ENCODE data around the gene PGP.

PGP gene

DNA sequence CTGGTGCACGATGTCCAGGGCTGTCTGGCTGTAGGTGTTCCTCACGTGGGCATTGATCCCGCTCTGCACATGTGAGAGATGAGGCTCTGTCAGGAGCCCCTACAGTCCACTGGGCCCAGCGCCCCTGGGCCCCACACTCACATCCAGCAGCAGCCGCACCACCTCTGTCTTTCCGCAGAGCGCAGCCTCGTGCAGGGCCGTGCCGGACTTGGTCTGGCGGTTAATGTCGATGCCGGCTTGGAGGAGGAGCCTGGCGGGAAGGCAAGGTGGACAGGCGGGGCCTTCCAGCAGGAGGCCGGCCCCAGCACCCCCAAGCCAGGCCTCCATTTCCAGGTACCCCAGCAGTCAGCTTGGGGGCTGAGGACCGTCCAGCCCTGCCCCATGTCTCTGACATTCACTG is 27.4 kb downstream of the PGP start:
- Histone ChIP-seq H3K4me2 (ENCODE audit: low read length) (no peak overlapping the region), H3K27me3 (ENCODE audit: insufficient read depth, low read length) (peaks cover 18% of the 10 kb centered on the region; the same call in 1 of the 2 replicates), H3K9ac (ENCODE audit: low read length) (no peak overlapping the region), H3K4me1 (ENCODE audit: insufficient read depth, low read length, severe bottlenecking) (no peaks in the 10 kb centered on the region), H3F3A (ENCODE audit: insufficient read depth, low read length) (no peaks in the 10 kb centered on the region), H3K36me3 (ENCODE audit: insufficient read depth, low read length) (no peaks in the 10 kb centered on the region), H2AFZ (ENCODE audit: low read length) (no peak overlapping the region), H3K9me2 (ENCODE audit: low read depth, low read length) (no peaks in the 10 kb centered on the region), H3K27ac (ENCODE audit: low read depth, low read length, poor library complexity, severe bottlenecking) (no peak overlapping the region), H3K79me2 (ENCODE audit: insufficient read depth, low read length) (no peaks in the 10 kb centered on the region), H4K20me1 (ENCODE audit: insufficient read depth, low read length) (no peaks in the 10 kb centered on the region), H3K4me3 (ENCODE audit: low read depth, low read length, poor library complexity, severe bottlenecking) (no peak overlapping the region), H3K9me3 (ENCODE audit: low read length) (no peaks in the 10 kb centered on the region)
- TF ChIP-seq EZH2 (IDR thresholded peaks at IDR 0.05; ENCODE audit: borderline replicate concordance, low read length): no peak
- TF ChIP-seq, protein P1, sequence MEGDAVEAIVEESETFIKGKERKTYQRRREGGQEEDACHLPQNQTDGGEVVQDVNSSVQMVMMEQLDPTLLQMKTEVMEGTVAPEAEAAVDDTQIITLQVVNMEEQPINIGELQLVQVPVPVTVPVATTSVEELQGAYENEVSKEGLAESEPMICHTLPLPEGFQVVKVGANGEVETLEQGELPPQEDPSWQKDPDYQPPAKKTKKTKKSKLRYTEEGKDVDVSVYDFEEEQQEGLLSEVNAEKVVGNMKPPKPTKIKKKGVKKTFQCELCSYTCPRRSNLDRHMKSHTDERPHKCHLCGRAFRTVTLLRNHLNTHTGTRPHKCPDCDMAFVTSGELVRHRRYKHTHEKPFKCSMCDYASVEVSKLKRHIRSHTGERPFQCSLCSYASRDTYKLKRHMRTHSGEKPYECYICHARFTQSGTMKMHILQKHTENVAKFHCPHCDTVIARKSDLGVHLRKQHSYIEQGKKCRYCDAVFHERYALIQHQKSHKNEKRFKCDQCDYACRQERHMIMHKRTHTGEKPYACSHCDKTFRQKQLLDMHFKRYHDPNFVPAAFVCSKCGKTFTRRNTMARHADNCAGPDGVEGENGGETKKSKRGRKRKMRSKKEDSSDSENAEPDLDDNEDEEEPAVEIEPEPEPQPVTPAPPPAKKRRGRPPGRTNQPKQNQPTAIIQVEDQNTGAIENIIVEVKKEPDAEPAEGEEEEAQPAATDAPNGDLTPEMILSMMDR (IDR thresholded peaks at IDR 0.05; ENCODE audit: low read length): no peak

DNA sequence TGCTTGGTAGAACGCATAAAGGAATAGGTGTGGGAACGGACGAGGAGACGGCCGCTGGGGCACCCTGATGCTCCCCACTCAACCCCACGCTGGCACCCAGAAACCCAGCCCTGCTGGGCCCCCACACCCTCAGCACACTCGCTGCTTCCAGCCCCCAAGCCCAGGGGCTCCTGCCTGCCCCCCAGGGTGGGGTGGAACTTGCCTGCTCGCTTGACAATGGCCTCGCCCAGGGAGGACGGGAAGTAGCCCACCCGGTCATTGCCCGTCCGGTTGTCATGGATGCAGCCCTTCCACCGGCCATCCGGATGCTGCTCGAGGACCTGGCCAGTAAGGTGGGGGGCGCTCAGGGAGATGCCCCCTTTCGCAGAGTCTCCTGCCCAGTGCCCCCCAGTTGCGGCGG is 28.1 kb downstream of the PGP start:
- no peaks in the 10 kb centered on the region for H3K4me1 ChIP-seq (ENCODE audit: insufficient read depth, low read length, severe bottlenecking)
- H3K4me3 ChIP-seq (ENCODE audit: low read depth, low read length, poor library complexity, severe bottlenecking): no peak overlapping the region
- no peaks in the 10 kb centered on the region for H4K20me1 ChIP-seq (ENCODE audit: insufficient read depth, low read length)

DNA sequence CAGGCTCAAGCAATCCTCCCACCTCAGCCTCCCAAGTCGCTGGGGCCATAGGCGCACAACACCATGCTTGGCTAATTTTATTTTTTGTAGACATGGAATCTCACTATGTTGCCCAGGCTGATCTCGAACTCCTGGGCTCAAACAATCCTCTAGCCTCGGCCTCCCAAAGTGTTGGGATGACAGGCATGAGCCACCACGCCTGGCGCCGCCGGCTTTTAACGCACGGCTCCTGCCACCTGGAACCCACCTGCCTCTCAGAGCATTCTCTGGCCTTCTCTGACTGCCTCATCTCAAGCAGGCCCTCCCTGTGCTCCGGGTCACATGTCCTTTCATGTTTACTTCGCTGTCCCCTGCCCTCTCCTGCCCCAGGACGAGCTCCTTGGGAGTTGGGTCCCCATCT is 28.6 kb downstream of the PGP start:
- Histone ChIP-seq H3K79me2 (ENCODE audit: insufficient read depth, low read length) (no peaks in the 10 kb centered on the region), H3K9ac (ENCODE audit: low read length) (no peak overlapping the region), H3K9me3 (ENCODE audit: low read length) (no peaks in the 10 kb centered on the region), H3F3A (ENCODE audit: insufficient read depth, low read length) (no peaks in the 10 kb centered on the region), H3K27me3 (ENCODE audit: insufficient read depth, low read length) (peaks cover 18% of the 10 kb centered on the region; the same call in 1 of the 2 replicates), H3K27ac (ENCODE audit: low read depth, low read length, poor library complexity, severe bottlenecking) (no peak overlapping the region), H3K9me2 (ENCODE audit: low read depth, low read length) (no peaks in the 10 kb centered on the region), H3K4me1 (ENCODE audit: insufficient read depth, low read length, severe bottlenecking) (no peaks in the 10 kb centered on the region), H3K4me3 (ENCODE audit: low read depth, low read length, poor library complexity, severe bottlenecking) (no peak overlapping the region), H4K20me1 (ENCODE audit: insufficient read depth, low read length) (no peaks in the 10 kb centered on the region), H2AFZ (ENCODE audit: low read length) (no peak overlapping the region), H3K4me2 (ENCODE audit: low read length) (no peak overlapping the region), H3K36me3 (ENCODE audit: insufficient read depth, low read length) (no peaks in the 10 kb centered on the region)
- TF ChIP-seq EZH2 (IDR thresholded peaks at IDR 0.05; ENCODE audit: borderline replicate concordance, low read length): no peak
- TF ChIP-seq, protein P1 (IDR thresholded peaks at IDR 0.05; ENCODE audit: low read length): no peak

More for the DNA sequence above, 28.1 kb downstream of the PGP start:
- no peaks in the 10 kb centered on the region for H3K79me2 ChIP-seq (ENCODE audit: insufficient read depth, low read length)
- no peak overlapping the region for H3K27ac ChIP-seq (ENCODE audit: low read depth, low read length, poor library complexity, severe bottlenecking)
- no peak for TF ChIP-seq EZH2 (IDR thresholded peaks at IDR 0.05; ENCODE audit: borderline replicate concordance, low read length)
- TF ChIP-seq, protein P1 (IDR thresholded peaks at IDR 0.05; ENCODE audit: low read length): no peak
- no peaks in the 10 kb centered on the region for H3F3A ChIP-seq (ENCODE audit: insufficient read depth, low read length)
- H3K36me3 ChIP-seq (ENCODE audit: insufficient read depth, low read length): no peaks in the 10 kb centered on the region
- H2AFZ ChIP-seq (ENCODE audit: low read length): no peak overlapping the region
- H3K4me2 ChIP-seq (ENCODE audit: low read length): no peak overlapping the region
- H3K27me3 ChIP-seq (ENCODE audit: insufficient read depth, low read length): peaks cover 18% of the 10 kb centered on the region; the same call in 1 of the 2 replicates
- no peak overlapping the region for H3K9ac ChIP-seq (ENCODE audit: low read length)
- H3K9me3 ChIP-seq (ENCODE audit: low read length): no peaks in the 10 kb centered on the region
- H3K9me2 ChIP-seq (ENCODE audit: low read depth, low read length): no peaks in the 10 kb centered on the region
